PFSK-1 (cell line): ENCODE data around the gene WSCD2.

Source experiments
- FOXP2 ChIP-seq: optimal IDR thresholded peaks from 2 replicates; pipeline ENCODE3; 2011; ENCODE audit warnings: borderline replicate concordance, control low read depth, inconsistent platforms; ENCODE audit not compliant: insufficient read depth; ENCODE audit errors: extremely low read length, extremely low read depth
- POLR2AphosphoS5 ChIP-seq: IDR thresholded peaks from 2 replicates; pipeline ENCODE4 v1.6.1; 2012; ENCODE audit warnings: low read depth, mild to moderate bottlenecking, control low read depth, low read length, moderate library complexity
- REST ChIP-seq, 2 experiments: IDR thresholded peaks; 2 replicates each; pipeline versions ENCODE4 v1.6.1 to v1.8.0; 2011 to 2012; ENCODE audit warnings: low read depth in 2 of 2, low read length in 2 of 2, control low read depth in 1 of 2, inconsistent platforms in 1 of 2, mild to moderate bottlenecking in 1 of 2, moderate library complexity in 1 of 2; ENCODE audit not compliant: insufficient read depth in 1 of 2
- SIN3A ChIP-seq: IDR thresholded peaks from 2 replicates; pipeline ENCODE4 v1.6.1; 2012; ENCODE audit warnings: mild to moderate bottlenecking, low read length, moderate library complexity, borderline replicate concordance; ENCODE audit not compliant: insufficient read depth
- TAF1 ChIP-seq: IDR thresholded peaks from 2 replicates; pipeline ENCODE4 v1.6.1; 2012; ENCODE audit warnings: low read length, control low read depth, borderline replicate concordance; ENCODE audit not compliant: insufficient read depth

WSCD2 gene

GRCh38 chr12:108257004-108257403 lies 127.9 kb downstream of the WSCD2 start:
- TF ChIP-seq POLR2AphosphoS5 (no peak), REST (IDR thresholded peaks at IDR 0.05; ENCODE audit: insufficient read depth in 1 of 2, low read depth in 2 of 2, low read length in 2 of 2) (no peak), FOXP2 (no peak), SIN3A (no peak), TAF1 (no peak)

DNA sequence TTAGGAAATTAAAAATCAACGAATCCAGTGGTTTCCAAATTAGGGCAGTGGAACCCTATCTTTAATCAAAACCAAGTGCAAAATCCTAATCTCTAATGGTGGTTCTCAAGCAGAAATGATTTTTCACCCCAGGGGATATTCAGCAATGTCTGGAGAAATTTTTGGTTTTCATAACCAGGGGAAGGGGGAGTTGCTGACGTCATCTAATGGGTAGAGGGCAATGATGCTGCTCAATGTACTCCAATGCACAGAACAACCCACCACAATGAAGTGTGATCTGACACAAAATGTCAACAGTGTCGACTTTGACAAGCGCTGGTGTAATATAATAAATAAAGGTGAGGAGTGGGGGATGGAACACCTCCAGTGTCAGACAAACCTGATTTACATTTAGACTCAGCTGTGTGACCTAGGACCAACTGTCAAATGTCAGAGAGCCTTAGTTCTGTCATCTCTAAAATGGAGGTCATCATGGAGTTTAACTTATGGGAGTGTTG lies 128.6 kb downstream of the WSCD2 start:
- TF ChIP-seq FOXP2 (no peak), SIN3A (no peak), TAF1 (no peak), REST (IDR thresholded peaks at IDR 0.05; ENCODE audit: insufficient read depth in 1 of 2, low read depth in 2 of 2, low read length in 2 of 2) (no peak), POLR2AphosphoS5 (no peak)

DNA sequence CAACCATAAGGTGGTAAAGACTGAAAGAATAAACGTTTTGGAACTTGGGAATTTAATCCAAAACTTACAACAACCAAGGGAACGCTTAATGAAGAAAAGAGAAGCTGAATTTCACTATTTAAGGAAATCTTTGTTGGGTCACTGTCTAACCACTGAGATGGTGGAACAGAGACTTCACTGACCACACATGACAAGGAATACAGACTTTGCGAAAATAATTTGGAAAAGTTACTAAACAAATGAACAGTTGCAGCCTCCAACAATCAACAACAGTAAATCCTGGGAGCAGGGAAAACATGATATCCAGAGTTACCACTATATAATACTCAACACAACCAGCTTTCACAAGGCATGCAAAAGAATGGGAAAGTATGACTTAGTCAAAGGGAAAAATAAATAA lies 131.0 kb downstream of the WSCD2 start:
- TF ChIP-seq FOXP2 (no peak), POLR2AphosphoS5 (no peak), SIN3A (no peak), REST (IDR thresholded peaks at IDR 0.05; ENCODE audit: insufficient read depth in 1 of 2, low read depth in 2 of 2, low read length in 2 of 2) (no peak), TAF1 (no peak)

DNA sequence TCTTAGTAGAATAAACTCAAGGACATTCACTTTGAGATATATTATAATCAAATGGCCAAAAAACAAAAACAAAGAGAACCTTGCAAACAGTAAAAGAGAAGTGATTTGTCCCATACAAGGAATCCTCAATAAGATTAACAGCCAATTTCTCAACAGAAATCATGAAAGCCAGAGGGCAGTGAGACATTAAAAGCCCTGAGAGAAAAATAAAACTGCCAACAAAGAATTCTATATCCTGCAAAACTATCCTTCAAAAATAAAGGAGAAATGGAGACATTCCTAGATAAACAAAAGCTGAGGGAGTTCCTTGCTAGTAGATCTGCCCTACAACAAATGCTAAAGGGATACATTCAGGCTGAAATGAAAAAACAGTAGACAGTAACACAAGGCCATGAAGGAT lies 131.9 kb downstream of the WSCD2 start:
- TF ChIP-seq POLR2AphosphoS5, result no peak
- no peak for TF ChIP-seq FOXP2
- no peak for TF ChIP-seq SIN3A
- no peak for TF ChIP-seq TAF1
- TF ChIP-seq REST (IDR thresholded peaks at IDR 0.05; ENCODE audit: insufficient read depth in 1 of 2, low read depth in 2 of 2, low read length in 2 of 2), result no peak

GRCh38 chr12:108265505-108265904 lies 136.4 kb downstream of the WSCD2 start:
- TF ChIP-seq FOXP2 (no peak), SIN3A (no peak), REST (IDR thresholded peaks at IDR 0.05; ENCODE audit: insufficient read depth in 1 of 2, low read depth in 2 of 2, low read length in 2 of 2) (no peak), POLR2AphosphoS5 (no peak), TAF1 (no peak)
